ENCODE results near the gene STXBP5.
A peak's percentile ranks its signal among the peaks of the same experiment; 100 is the strongest.

STXBP5 gene

DNA sequence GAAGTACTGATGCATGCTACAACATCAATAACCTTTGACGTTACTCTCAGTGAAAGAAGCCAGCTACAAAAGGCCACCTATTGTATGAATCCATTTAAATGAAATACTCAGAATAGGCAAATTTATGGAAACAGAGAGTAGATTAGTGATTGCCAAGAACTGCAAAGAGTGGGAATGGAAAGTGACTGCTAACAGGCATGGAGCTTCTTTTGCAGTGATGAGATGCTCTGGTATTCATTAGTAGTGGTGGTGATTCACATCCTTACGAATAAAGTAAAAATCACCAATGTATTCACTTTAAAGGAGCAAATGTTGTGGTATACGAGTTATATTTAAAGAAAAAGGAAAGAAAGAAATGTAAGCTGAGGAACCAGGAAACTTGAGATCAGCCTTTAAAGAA lies 177.5 kb downstream of the STXBP5 start:
- no peak overlapping the region for H3K27ac ChIP-seq
- TF ChIP-seq, protein P1, sequence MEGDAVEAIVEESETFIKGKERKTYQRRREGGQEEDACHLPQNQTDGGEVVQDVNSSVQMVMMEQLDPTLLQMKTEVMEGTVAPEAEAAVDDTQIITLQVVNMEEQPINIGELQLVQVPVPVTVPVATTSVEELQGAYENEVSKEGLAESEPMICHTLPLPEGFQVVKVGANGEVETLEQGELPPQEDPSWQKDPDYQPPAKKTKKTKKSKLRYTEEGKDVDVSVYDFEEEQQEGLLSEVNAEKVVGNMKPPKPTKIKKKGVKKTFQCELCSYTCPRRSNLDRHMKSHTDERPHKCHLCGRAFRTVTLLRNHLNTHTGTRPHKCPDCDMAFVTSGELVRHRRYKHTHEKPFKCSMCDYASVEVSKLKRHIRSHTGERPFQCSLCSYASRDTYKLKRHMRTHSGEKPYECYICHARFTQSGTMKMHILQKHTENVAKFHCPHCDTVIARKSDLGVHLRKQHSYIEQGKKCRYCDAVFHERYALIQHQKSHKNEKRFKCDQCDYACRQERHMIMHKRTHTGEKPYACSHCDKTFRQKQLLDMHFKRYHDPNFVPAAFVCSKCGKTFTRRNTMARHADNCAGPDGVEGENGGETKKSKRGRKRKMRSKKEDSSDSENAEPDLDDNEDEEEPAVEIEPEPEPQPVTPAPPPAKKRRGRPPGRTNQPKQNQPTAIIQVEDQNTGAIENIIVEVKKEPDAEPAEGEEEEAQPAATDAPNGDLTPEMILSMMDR (conservative IDR thresholded peaks at IDR 0.05) = no peak
- TF ChIP-seq ZFX (IDR thresholded peaks at IDR 0.05) = no peak

DNA sequence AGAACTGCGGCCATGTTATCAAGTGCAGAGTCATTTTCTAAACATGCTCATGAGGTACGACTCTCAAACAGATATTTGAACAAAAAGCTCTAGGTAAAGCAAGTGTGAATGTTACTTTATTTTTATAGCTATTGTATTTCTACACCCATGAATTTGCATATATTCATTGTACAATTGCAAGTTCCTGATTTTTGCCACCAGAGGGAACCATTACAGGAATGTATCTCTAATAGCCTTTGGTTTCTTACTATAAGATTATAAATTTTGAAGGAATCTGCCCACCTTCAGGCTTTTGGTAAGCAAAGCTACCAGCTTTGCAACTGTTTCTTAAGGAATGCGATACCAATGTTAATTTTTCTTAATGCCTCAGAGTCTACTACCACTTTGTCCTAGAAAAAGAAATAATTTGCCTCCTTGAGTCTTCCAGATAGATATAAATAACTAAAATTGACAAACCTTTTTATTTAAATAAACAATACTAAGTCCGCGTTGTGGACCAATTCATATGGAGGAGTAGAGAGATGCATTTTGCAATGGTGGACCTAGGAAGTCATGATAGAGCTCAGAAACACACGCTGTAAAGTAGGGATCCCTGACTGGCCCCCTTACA lies 178.8 kb downstream of the STXBP5 start:
- TF ChIP-seq, protein P1 (conservative IDR thresholded peaks at IDR 0.05) = peak; percentile 76
- no peak for TF ChIP-seq ZFX (IDR thresholded peaks at IDR 0.05)
- no peak overlapping the region for H3K27ac ChIP-seq

DNA sequence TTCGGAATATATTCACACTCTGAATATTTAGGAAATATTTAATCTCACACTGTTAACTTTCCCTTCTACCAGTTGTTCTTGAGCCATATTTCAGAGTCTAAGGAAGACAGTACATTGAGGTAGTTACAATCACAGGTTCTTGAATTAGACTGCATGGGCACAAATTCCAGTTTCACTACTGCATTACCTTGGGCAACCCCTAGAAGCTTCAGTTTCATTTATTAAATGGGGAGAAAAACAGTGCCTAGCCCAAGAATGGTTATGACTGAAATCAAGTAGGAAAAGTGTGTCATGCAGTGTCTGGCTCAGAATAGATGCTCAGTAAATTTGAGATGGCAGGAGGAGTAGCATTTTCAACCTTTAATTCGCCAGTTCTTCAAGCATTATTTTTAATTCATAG lies 179.8 kb downstream of the STXBP5 start:
- TF ChIP-seq, protein P1 (conservative IDR thresholded peaks at IDR 0.05) = no peak
- TF ChIP-seq ZFX (IDR thresholded peaks at IDR 0.05) = no peak
- no peak overlapping the region for H3K27ac ChIP-seq

DNA sequence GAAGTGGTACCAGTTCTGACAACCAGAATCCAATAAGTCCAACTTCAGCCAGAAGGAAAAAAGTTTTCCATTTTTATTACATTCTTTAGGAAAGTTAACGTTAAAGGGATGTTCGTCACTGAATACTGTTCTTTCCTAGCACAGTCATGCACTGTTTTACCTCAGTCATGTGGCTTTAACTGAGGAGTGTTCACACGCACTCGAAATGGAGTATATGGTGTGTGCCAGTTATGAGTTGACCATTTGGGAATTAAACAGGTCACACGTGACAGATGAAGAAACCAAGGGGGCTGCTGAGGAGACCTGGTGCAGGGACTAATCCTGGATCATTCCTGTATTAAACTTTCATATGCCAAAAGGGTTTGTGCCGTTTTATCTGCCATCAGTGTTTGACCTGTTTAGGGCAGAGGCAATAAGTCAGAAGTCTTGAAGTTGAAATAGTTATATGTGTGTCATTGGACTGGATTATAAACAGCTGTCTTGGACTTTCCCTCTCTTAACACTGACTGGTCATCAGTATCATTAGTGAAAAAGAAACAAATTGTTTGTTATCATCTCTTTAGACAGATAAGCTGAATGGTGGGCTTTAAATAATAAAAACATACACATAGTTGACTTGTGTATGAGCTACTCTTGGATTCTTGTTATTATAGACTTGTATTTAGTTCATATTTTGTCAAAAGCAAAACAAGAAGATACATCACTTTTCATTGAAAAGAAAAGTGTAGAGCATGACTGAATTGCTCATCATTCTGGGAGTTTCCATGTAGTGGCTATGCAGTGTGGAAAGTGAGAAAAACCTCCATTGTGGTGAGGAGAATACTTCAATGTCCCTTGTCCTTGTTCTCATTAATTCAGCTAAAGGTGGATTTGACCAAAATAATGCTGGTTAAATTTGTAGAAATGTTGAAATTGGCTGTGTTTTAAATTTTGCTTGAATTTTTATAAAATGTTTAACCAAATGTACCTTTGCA lies 180.8 kb downstream of the STXBP5 start:
- TF ChIP-seq, protein P1 (conservative IDR thresholded peaks at IDR 0.05) = no peak
- no peak overlapping the region for H3K27ac ChIP-seq

DNA sequence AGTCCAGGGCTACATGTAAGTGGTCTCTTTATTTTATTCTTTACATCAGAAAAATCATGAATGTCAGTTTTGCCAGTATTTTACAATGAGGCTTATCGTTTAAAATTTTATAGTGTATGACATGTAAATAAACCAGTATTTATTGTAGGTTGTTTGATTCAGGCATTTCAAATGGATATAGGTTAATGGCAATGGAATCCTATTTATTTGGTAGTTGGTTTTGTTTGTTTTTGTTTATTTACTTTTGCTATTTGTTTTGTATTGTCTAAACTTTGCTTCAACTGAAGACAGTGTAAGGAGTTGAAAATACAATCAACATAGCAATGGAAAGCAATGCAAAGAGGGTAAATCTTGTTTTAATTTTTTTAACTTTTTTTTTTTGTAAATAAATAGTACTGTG lies 185.2 kb downstream of the STXBP5 start:
- TF ChIP-seq ZFX (IDR thresholded peaks at IDR 0.05) = no peak
- TF ChIP-seq, protein P1 (conservative IDR thresholded peaks at IDR 0.05) = no peak
- no peak overlapping the region for H3K27ac ChIP-seq

DNA sequence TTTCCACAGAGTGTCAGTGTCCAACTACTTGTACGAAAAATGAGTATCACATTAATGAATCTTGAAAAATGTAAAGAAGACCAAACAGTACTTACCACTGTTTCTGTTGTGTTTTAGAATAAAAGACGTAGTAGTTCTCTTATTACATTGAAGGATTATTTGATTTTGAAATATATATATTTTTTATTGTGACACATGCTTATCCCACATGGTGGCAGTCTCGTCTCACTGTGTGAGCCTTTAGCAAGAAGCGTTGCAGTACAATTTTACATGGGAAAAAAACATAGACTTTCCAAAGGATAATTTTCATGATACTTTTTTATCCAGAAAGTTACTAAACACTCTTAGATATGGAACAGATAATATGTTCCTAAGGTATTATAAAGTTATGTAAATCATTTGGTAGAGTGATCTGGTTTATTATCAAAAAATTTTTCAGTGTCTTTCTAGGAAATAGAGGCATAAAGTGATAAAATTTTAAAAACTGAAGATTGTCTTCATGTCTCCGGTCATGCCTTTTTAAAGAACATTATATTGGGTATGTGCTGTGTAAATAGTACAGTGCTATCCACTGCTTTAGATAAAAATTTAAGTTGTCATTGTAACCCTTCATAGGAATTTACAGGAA lies 186.8 kb downstream of the STXBP5 start:
- no peak overlapping the region for H3K27ac ChIP-seq
- no peak for TF ChIP-seq ZFX (IDR thresholded peaks at IDR 0.05)
- TF ChIP-seq, protein P1 (conservative IDR thresholded peaks at IDR 0.05) = peak; percentile 81
